Measurements from ENCODE around the gene DMKN.

DNA sequence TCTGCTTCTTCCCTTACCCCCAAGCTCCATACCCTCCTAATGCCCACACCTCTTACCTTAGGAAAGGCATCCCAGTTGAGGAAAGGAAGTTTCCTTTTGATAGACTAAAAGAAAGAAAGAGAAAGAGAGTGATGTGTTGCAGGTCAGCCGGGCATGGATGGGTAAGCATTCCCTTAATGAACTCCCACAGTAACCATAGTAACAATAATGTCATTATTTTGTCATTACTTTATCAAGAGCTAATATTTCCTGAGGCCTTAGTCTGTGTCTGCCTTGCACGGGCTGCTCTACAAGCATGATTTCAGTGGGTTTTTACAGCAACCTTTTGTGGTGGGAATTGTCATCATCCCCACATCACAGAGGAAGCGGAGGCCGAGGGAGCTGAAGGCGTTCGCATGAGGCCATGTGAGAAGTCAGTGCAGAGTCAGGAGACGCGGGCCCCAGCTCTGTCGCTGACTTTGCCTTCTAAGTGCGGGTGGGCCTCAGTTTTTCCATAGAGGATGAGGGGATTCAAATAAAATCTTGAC, 25.7 kb downstream of the DMKN start:
- TF ChIP-seq, protein P1, sequence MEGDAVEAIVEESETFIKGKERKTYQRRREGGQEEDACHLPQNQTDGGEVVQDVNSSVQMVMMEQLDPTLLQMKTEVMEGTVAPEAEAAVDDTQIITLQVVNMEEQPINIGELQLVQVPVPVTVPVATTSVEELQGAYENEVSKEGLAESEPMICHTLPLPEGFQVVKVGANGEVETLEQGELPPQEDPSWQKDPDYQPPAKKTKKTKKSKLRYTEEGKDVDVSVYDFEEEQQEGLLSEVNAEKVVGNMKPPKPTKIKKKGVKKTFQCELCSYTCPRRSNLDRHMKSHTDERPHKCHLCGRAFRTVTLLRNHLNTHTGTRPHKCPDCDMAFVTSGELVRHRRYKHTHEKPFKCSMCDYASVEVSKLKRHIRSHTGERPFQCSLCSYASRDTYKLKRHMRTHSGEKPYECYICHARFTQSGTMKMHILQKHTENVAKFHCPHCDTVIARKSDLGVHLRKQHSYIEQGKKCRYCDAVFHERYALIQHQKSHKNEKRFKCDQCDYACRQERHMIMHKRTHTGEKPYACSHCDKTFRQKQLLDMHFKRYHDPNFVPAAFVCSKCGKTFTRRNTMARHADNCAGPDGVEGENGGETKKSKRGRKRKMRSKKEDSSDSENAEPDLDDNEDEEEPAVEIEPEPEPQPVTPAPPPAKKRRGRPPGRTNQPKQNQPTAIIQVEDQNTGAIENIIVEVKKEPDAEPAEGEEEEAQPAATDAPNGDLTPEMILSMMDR (conservative IDR thresholded peaks at IDR 0.05) = no peak
- TF ChIP-seq ZFX (IDR thresholded peaks at IDR 0.05) = no peak
